GM18517 (cell line): ENCODE results near the gene CLINT1.
"Not testable (repeated sequence)": the region's sequence is repeated elsewhere in the genome, so short reads cannot be mapped to it uniquely, and the experiment has no call there.

Experiments
- ATAC-seq: cut with Tn5 transposase; IDR thresholded peaks from one replicate; pipeline ENCODE4 v1.9.1; 2021; ENCODE audit warnings: mild to moderate bottlenecking, moderate library complexity; ENCODE audit not compliant: unreplicated experiment

CLINT1 gene

GRCh38 chr5:157858527-157859226 is at the start of gene CLINT1:
Gene CLINT1 (minus strand): TSS chr5:157859145. CDS start chr5:157858970, 175 bp downstream.
- no peak for ATAC-seq

- ATAC-seq: no peak
Measured at GRCh38 chr5:157908459-157908858, 49.5 kb upstream of the CLINT1 start.

- no peak for ATAC-seq
Measured at GRCh38 chr5:157907479-157907878, 48.5 kb upstream of the CLINT1 start.

GRCh38 chr5:157903117-157903450 is 44.1 kb upstream of the CLINT1 start:
- ATAC-seq: no peak

- no peak for ATAC-seq
Measured at GRCh38 chr5:157902449-157903116, 43.6 kb upstream of the CLINT1 start.

GRCh38 chr5:157900644-157901043 is 41.7 kb upstream of the CLINT1 start:
- no peak for ATAC-seq

- ATAC-seq: no peak
Measured at GRCh38 chr5:157893611-157894010, 34.7 kb upstream of the CLINT1 start.

GRCh38 chr5:157892974-157893373 is 34.0 kb upstream of the CLINT1 start:
- ATAC-seq: no peak

GRCh38 chr5:157890836-157891597 is 32.1 kb upstream of the CLINT1 start:
- ATAC-seq: no peak

GRCh38 chr5:157888814-157889532 is 30.0 kb upstream of the CLINT1 start:
- no peak for ATAC-seq

GRCh38 chr5:157886796-157887380 is 27.9 kb upstream of the CLINT1 start:
- no peak for ATAC-seq

GRCh38 chr5:157885051-157885450 is 26.1 kb upstream of the CLINT1 start:
- ATAC-seq: not testable (repeated sequence)

- ATAC-seq: not testable (repeated sequence)
Measured at GRCh38 chr5:157881498-157881897, 22.6 kb upstream of the CLINT1 start.

- ATAC-seq: no peak
Measured at GRCh38 chr5:157877821-157878220, 18.9 kb upstream of the CLINT1 start.

GRCh38 chr5:157874861-157875260 is 15.9 kb upstream of the CLINT1 start:
- no peak for ATAC-seq

- no peak for ATAC-seq
Measured at GRCh38 chr5:157870837-157871834, 12.2 kb upstream of the CLINT1 start.

- no peak for ATAC-seq
Measured at GRCh38 chr5:157867751-157868387, 8.9 kb upstream of the CLINT1 start.

GRCh38 chr5:157866536-157866935 is 7.6 kb upstream of the CLINT1 start:
- ATAC-seq: no peak

GRCh38 chr5:157865781-157866180 is 6.8 kb upstream of the CLINT1 start:
- no peak for ATAC-seq
